GM12878 (cell line): ENCODE data around the gene TMOD3. TPM values are rescaled to one million over a fixed set of nuclear protein-coding genes. Genes with fewer than 3 reads are reported as not detected.

ENCODE experiments used
- ATAC-seq: fragments of 200-7000 bp; cut with Tn5 transposase; 3 replicates; pipeline ENCODE4 v1.9.1; 2020; ENCODE audit warnings: mild to moderate bottlenecking, moderate library complexity
- BruUV-seq: library from RNA; stranded (reverse); fragments of 400-500 nt; replicated peaks from 2 replicates; lab custom pipeline; 2021; lab: Mats Ljungman, UMichigan
- CTCF ChIA-PET: fragments of 300-600 bp; sonication (Branson Sonifier 250); formaldehyde crosslinking; extraction: SDS; loops from one replicate; lab custom pipeline; 2021; ENCODE audit warnings: inconsistent platforms; lab: Yijun Ruan, JAX
- POLR2A ChIA-PET: fragments of 350-600 bp; formaldehyde crosslinking; extraction: SDS; loops from one replicate; lab custom pipeline; 2021; ENCODE audit warnings: inconsistent platforms; lab: Charles Lee
- RAD21 ChIA-PET: fragments of 300-600 bp; sonication (Branson Sonifier 250); formaldehyde crosslinking; loops from one replicate; lab custom pipeline; 2023; ENCODE audit warnings: antibody characterized with exemption; ENCODE audit not compliant: unreplicated experiment; lab: Charles Lee
- SMC1A ChIA-PET: fragments of 300-600 bp; sonication (Branson Sonifier 250); formaldehyde crosslinking; loops from one replicate; lab custom pipeline; 2023; ENCODE audit not compliant: unreplicated experiment, uncharacterized antibody; lab: Charles Lee
- DNase-seq: peaks from one replicate; pipeline ENCODE4 v3.0.0-alpha.2; 2011; ENCODE audit warnings: low read depth, low spot score
- FAIRE-seq: peaks from 3 replicates; lab custom pipeline; 2011; peaks lifted over from hg19 to GRCh38; lab: Jason Lieb, UNC
- H2AFZ ChIP-seq: 2 replicates; pipeline ENCODE4 v1.6.0; 2011; ENCODE audit warnings: low read depth, low read length, control low read depth; ENCODE audit not compliant: control insufficient read depth
- H3K27ac ChIP-seq: 2 replicates; pipeline ENCODE4 v1.5.1; 2011; ENCODE audit warnings: control low read depth; ENCODE audit not compliant: control insufficient read depth, insufficient read depth
- H3K27me3 ChIP-seq, 2 experiments: replicated peaks in 1 of 2; 2 replicates each; pipeline versions ENCODE4 v1.6.0 to v1.6.1; 2011; ENCODE audit warnings: low read length in 1 of 2; ENCODE audit not compliant: control insufficient read depth in 2 of 2, insufficient read depth in 2 of 2
- H3K36me3 ChIP-seq, 2 experiments: 2 replicates each; pipeline ENCODE4 v1.5.1; 2011; ENCODE audit warnings: low read length in 1 of 2; ENCODE audit not compliant: control insufficient read depth in 2 of 2, insufficient read depth in 2 of 2
- H3K4me1 ChIP-seq: 2 replicates; pipeline ENCODE4 v1.6.1; 2011; ENCODE audit warnings: mild to moderate bottlenecking, low read length, moderate library complexity, mixed read lengths; ENCODE audit not compliant: control insufficient read depth, insufficient read depth
- H3K4me2 ChIP-seq: 2 replicates; pipeline ENCODE4 v1.6.0; 2011; ENCODE audit warnings: control low read depth; ENCODE audit not compliant: control insufficient read depth, insufficient read depth
- H3K4me3 ChIP-seq: fragments of 200-600 bp; sonication (generic); 2 replicates; pipeline ENCODE4 v1.5.1; 2016
- H3K79me2 ChIP-seq: 2 replicates; pipeline ENCODE4 v1.6.0; 2011; ENCODE audit warnings: low read length; ENCODE audit not compliant: control insufficient read depth, insufficient read depth
- H3K9ac ChIP-seq: 2 replicates; pipeline ENCODE4 v1.8.0; 2011; ENCODE audit warnings: low read length, control low read depth, mixed read lengths; ENCODE audit not compliant: control insufficient read depth, insufficient read depth
- H3K9me3 ChIP-seq: replicated peaks from 3 replicates; pipeline ENCODE4 v1.5.1; 2011; ENCODE audit warnings: mild to moderate bottlenecking, low read length; ENCODE audit not compliant: control insufficient read depth, insufficient read depth
- H4K20me1 ChIP-seq: 2 replicates; pipeline ENCODE4 v1.6.0; 2011; ENCODE audit not compliant: control insufficient read depth, insufficient read depth
- FOXK2 ChIP-seq: fragments of 450-650 bp; IDR thresholded peaks from 2 replicates; pipeline ENCODE4 v1.6.1; 2017; ENCODE audit warnings: mild to moderate bottlenecking, moderate library complexity
- HDAC2 ChIP-seq: fragments of 200-600 bp; sonication (generic); IDR thresholded peaks from 2 replicates; pipeline ENCODE4 v1.6.1; 2017
- MEF2B ChIP-seq: fragments of 450-650 bp; IDR thresholded peaks from 2 replicates; pipeline ENCODE4 v1.6.1; 2018; ENCODE audit warnings: mild to moderate bottlenecking, moderate library complexity; ENCODE audit not compliant: partially characterized antibody, poor library complexity, severe bottlenecking
- TARDBP ChIP-seq: IDR thresholded peaks from 2 replicates; pipeline ENCODE4 v1.6.1; 2016; ENCODE audit warnings: borderline replicate concordance
- ZNF24 ChIP-seq: fragments of 450-650 bp; IDR thresholded peaks from 2 replicates; pipeline ENCODE4 v1.6.1; 2017; ENCODE audit warnings: antibody characterized with exemption, mild to moderate bottlenecking
- ZZZ3 ChIP-seq: IDR thresholded peaks from 2 replicates; pipeline ENCODE4 v1.6.1; 2011; ENCODE audit warnings: low read depth; ENCODE audit not compliant: control insufficient read depth, insufficient read length
- WGBS: methylation state at CpG from one replicate; pipeline ENCODE4 v1.1.6; 2016; ENCODE audit warnings: low lambda C conversion rate; ENCODE audit not compliant: insufficient replicate concordance, insufficient coverage; ENCODE audit errors: missing lambda C conversion rate; 5-methylcytosine and 5-hydroxymethylcytosine counted together
- in situ Hi-C: fragments of 300-500 bp; cut with MboI; formaldehyde crosslinking; loops from 9 replicates; pipeline ENCODE4 v1.14.3; 2018; ENCODE audit warnings: mixed read lengths
- intact Hi-C: fragments of 100-400 bp; cut with micrococcal nuclease; formaldehyde crosslinking; loops from one replicate; pipeline ENCODE4 v1.14.2; 2022; ENCODE audit not compliant: unreplicated experiment
- polyA plus RNA-seq, 11 experiments: library from polyadenylated mRNA; depleted of rRNA in 4 of 11; unstranded in 6 of 11; stranded (reverse) in 5 of 11; fragments of >200 nt; fragmentation: Nextera tagmentation in 4 of 11; fragmentation: Illumina TruSeq in 1 of 11; extraction: Ambion mirVana in 4 of 11; extraction: Trizol in 1 of 11; gene quantifications; 1 replicate in 1 of 11; 2 replicates in 10 of 11; pipeline versions ENCODE4 v1.2.1 to v1.2.3, GENCODE V29; 2011 to 2016; ENCODE audit warnings: inconsistent platforms in 2 of 11, missing spikeins in 2 of 11, low read depth in 1 of 11
- total RNA-seq, 4 experiments: library from RNA; depleted of rRNA in 3 of 4; stranded (reverse); fragments of >200 nt in 3 of 4; fragmentation: Illumina TruSeq in 1 of 4; extraction: Trizol in 1 of 4; gene quantifications; 2 replicates each; pipeline versions ENCODE4 v1.2.1 to v1.2.3, GENCODE V29; 2013 to 2021
- TF ChIP-seq, protein P1 (sequence below): IDR thresholded peaks from 2 replicates; pipeline ENCODE4 v1.6.1; 2012; ENCODE audit warnings: low read length, inconsistent platforms

Gene TMOD3
- total and polyA plus RNA-seq, 10 of the 15 experiments (the other 5 are each of a cell fraction or from before 2014, with no cell fraction given): 5.2 to 39.4 (median 22.5) TPM

DNA sequence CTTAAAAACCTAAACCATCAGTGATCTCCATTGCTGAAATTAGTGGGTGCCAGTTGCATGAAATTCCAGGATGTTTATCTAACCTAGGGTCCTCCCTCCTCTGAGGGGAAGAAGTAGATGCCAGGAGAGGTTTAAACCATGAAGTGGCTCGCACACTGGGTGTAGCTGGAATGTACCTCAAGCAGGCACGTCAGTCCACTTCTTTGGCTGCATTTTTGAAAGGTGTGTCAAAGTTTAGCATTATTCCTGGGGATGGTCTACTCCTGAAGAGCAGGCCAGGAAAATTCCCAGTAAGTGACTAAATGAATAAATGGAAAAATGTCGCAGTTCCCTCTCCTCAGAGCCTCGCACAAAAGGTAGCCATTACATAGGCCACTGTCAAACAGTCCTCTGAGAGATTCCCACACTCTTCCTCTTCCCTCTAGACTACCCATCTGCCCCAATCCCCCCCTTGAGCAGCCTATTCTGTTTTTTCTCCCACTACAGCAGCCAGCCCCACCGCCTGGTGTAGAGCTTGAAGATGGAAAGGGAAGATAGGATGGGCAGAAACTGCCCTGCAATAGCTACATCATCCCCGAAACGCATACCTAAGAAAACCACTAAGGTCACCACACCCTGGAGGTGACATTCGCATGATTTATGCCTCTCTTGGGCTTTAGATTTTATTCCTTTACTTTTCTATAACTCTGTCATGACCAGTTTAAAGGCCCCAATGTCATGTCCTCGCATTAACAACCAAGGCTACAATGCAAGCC is 655 bp upstream of the TMOD3 start:
- FAIRE-seq: no peak
- no peaks in the 10 kb centered on the region for H3K27me3 ChIP-seq
- H3K4me2 ChIP-seq: no peak overlapping the region
- DNase-seq: no peak
- CTCF ChIA-PET: interaction anchor here (0.7 to 1.5 kb wide), 3 partner anchors 12 to 60 kb away, joined by 3 read pairs; no protein-coding TSS in a partner anchor
- no TSS peak for BruUV-seq
- RAD21 ChIA-PET: no interaction called here
- intact Hi-C loops (no loop called here), in situ Hi-C loops (no loop called here)
- SMC1A ChIA-PET: no interaction called here
- WGBS: 35% methylated on average over 9 of the region's 9 CpGs
- no peaks in the 10 kb centered on the region for H3K4me1 ChIP-seq
- H3K9ac ChIP-seq: no peak overlapping the region
- ATAC-seq: no peak
- no peak overlapping the region for H3K4me3 ChIP-seq
- H3K9me3 ChIP-seq: no peaks in the 10 kb centered on the region
- POLR2A ChIA-PET: interaction anchor here (0.7 to 2.3 kb wide), 2 partner anchors 13 to 25 kb away, joined by 3 to 5 read pairs; no protein-coding TSS in a partner anchor
- peak overlapping the region; percentile 57 for H2AFZ ChIP-seq
- H3K79me2 ChIP-seq: peaks cover 44% of the 10 kb centered on the region
- H3K36me3 ChIP-seq: no peaks in the 10 kb centered on the region
- TF ChIP-seq ZZZ3 (no peak), HDAC2 (no peak), FOXK2 (no peak), TARDBP (no peak), ZNF24 (no peak), MEF2B (no peak)
- TF ChIP-seq, protein P1, sequence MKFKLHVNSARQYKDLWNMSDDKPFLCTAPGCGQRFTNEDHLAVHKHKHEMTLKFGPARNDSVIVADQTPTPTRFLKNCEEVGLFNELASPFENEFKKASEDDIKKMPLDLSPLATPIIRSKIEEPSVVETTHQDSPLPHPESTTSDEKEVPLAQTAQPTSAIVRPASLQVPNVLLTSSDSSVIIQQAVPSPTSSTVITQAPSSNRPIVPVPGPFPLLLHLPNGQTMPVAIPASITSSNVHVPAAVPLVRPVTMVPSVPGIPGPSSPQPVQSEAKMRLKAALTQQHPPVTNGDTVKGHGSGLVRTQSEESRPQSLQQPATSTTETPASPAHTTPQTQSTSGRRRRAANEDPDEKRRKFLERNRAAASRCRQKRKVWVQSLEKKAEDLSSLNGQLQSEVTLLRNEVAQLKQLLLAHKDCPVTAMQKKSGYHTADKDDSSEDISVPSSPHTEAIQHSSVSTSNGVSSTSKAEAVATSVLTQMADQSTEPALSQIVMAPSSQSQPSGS: no peak
- no peak overlapping the region for H3K27ac ChIP-seq
- H4K20me1 ChIP-seq: no peaks in the 10 kb centered on the region
